SK-N-MC (cell line): ENCODE results near the gene TIFAB.

Experiments
- EZH2 ChIP-seq: fragments of 200-600 bp; sonication (generic); IDR thresholded peaks from one replicate; pipeline ENCODE4 v1.6.1; 2017; ENCODE audit warnings: antibody characterized with exemption
- FOXP2 ChIP-seq: optimal IDR thresholded peaks from 2 replicates; pipeline ENCODE3; 2011; ENCODE audit warnings: mild to moderate bottlenecking, moderate library complexity; ENCODE audit not compliant: insufficient read depth; ENCODE audit errors: extremely low read length, control extremely low read depth
- POLR2AphosphoS5 ChIP-seq: IDR thresholded peaks from 2 replicates; pipeline ENCODE4 v1.6.1; 2012; ENCODE audit warnings: mild to moderate bottlenecking, low read depth, low read length, borderline replicate concordance

- TF ChIP-seq POLR2AphosphoS5 (no peak), EZH2 (no peak), FOXP2 (no peak)
These were observed 16.4 kb upstream of the TIFAB start for GRCh38 chr5:135468541-135468940.
